ENCODE measurements around the gene DGLUCY.

The DGLUCY gene

DNA sequence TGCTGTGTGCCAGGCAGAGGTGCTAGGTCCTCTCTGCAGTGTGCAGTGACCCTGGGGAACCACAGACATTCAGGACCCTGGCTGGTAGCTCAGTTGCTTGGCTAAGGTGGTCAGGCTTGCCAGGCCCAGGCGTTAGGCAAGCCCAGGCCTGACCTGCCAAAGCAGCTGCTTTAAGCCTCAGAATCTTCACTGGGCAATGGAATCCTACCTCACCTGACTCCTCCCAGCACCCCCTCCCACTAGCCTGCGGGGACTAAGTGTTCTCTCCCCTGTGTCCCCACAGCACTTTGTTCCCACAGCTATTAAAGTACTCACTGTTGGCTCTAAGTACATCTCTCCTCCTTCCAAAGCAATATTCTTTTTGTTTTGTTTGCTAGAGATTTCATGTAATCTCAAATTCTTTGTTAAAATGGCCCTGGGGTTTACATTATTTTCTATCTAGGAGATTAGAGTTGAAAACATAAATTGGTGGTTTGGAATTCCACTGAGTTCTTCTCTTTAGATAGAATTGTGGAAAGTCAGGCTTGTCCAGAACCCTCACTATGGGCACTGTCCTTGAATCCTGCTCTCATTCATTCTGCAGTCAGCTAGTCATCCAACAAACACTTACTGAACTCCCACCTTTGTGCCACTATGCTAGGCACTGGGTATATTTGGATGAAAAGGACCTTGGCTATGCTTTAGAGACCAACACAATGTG, 44.4 kb downstream of the DGLUCY start:
- H3K9ac ChIP-seq (ENCODE audit: low read depth, low read length), result no peak overlapping the region
- no peaks in the 10 kb centered on the region for H3K4me1 ChIP-seq (ENCODE audit: insufficient read depth, low read length)
- H3K36me3 ChIP-seq (ENCODE audit: insufficient read depth, low read length), result peaks cover 8% of the 10 kb centered on the region
- H3K9me3 ChIP-seq (ENCODE audit: control insufficient read depth, insufficient read depth, low read length), result no peaks in the 10 kb centered on the region

DNA sequence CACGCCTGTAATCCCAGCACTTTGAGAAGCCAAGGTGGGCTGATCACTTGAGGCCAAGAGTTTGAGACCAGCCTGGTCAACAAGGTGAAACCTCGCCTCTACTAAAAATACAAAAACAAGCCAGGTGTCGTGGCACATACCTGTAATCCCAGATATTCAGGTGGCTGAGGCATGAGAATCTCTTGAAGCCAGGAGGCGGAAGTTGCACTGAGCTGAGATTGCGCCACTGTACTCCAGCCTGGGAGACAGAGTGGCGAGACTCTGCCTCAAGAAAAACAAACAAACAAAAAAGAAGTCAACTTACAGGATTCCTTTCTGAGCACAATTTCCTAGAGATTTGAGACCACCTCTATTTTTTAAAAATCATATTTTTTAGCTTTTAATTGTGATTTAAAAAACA, 45.3 kb downstream of the DGLUCY start:
- Histone ChIP-seq H3K4me1 (ENCODE audit: insufficient read depth, low read length) (no peaks in the 10 kb centered on the region), H3K36me3 (ENCODE audit: insufficient read depth, low read length) (peaks cover 8% of the 10 kb centered on the region), H3K9ac (ENCODE audit: low read depth, low read length) (no peak overlapping the region), H3K9me3 (ENCODE audit: control insufficient read depth, insufficient read depth, low read length) (no peaks in the 10 kb centered on the region)

- H3K9ac ChIP-seq (ENCODE audit: low read depth, low read length), result no peak overlapping the region
- H3K36me3 ChIP-seq (ENCODE audit: insufficient read depth, low read length), result peaks cover 8% of the 10 kb centered on the region
- no peaks in the 10 kb centered on the region for H3K4me1 ChIP-seq (ENCODE audit: insufficient read depth, low read length)
- no peaks in the 10 kb centered on the region for H3K9me3 ChIP-seq (ENCODE audit: control insufficient read depth, insufficient read depth, low read length)
Measured at GRCh38 chr14:91159906-91160305, 46.0 kb downstream of the DGLUCY start.

GRCh38 chr14:91163316-91163715, 49.4 kb downstream of the DGLUCY start:
- no peaks in the 10 kb centered on the region for H3K9me3 ChIP-seq (ENCODE audit: control insufficient read depth, insufficient read depth, low read length)
- no peak overlapping the region for H3K9ac ChIP-seq (ENCODE audit: low read depth, low read length)
- peaks cover 15% of the 10 kb centered on the region for H3K36me3 ChIP-seq (ENCODE audit: insufficient read depth, low read length)
- no peaks in the 10 kb centered on the region for H3K4me1 ChIP-seq (ENCODE audit: insufficient read depth, low read length)

DNA sequence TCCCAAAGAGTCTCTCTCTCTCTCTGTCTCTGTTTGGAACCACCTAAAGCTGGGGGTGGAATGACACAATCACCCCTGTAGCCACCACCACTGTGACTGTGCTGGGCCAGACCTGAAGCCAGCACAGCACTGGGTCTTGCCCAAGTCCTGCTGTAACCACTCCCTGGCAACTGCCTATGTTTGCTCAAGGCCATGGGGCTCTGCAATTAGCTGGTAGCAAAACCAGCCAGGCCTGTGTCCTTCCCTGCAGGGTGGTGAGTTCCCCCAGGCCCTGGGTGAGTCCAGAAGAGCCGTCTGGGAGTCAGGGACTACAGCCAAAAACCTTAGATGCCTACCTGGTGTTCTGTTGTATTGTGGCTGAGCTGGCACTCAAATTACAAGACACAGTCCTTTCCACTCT, 50.8 kb downstream of the DGLUCY start:
- no peak overlapping the region for H3K9ac ChIP-seq (ENCODE audit: low read depth, low read length)
- no peaks in the 10 kb centered on the region for H3K4me1 ChIP-seq (ENCODE audit: insufficient read depth, low read length)
- H3K36me3 ChIP-seq (ENCODE audit: insufficient read depth, low read length), result peaks cover 13% of the 10 kb centered on the region
- no peaks in the 10 kb centered on the region for H3K9me3 ChIP-seq (ENCODE audit: control insufficient read depth, insufficient read depth, low read length)

GRCh38 chr14:91167380-91167770, 53.5 kb downstream of the DGLUCY start:
- H3K36me3 ChIP-seq (ENCODE audit: insufficient read depth, low read length), result peaks cover 7% of the 10 kb centered on the region; the same call in 1 of the 2 replicates
- H3K9ac ChIP-seq (ENCODE audit: low read depth, low read length), result no peak overlapping the region
- no peaks in the 10 kb centered on the region for H3K4me1 ChIP-seq (ENCODE audit: insufficient read depth, low read length)
- no peaks in the 10 kb centered on the region for H3K9me3 ChIP-seq (ENCODE audit: control insufficient read depth, insufficient read depth, low read length)

DNA sequence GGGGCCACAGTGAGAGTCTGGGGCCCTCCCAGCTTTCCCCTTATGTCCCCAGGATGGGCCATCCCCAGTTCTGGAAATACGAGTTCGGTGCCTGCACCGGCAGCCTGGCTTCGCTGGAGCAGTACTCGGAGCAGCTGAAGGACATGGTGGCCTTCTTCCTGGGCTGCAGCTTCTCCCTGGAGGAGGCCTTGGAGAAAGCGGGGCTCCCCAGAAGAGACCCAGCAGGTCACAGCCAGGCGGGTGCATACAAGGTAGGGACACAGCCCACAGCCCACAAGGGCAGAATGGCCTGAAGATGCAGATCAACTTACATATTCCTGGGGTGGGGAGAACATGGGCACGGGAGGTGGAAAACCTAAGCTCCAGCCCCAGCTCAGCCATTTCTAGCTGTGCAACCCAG, 56.1 kb downstream of the DGLUCY start:
- no peaks in the 10 kb centered on the region for H3K4me1 ChIP-seq (ENCODE audit: insufficient read depth, low read length)
- H3K36me3 ChIP-seq (ENCODE audit: insufficient read depth, low read length), result peaks cover 9% of the 10 kb centered on the region; the same call in 1 of the 2 replicates
- H3K9ac ChIP-seq (ENCODE audit: low read depth, low read length), result no peak overlapping the region
- no peaks in the 10 kb centered on the region for H3K9me3 ChIP-seq (ENCODE audit: control insufficient read depth, insufficient read depth, low read length)

GRCh38 chr14:91170504-91171121, 56.7 kb downstream of the DGLUCY start:
- no peaks in the 10 kb centered on the region for H3K4me1 ChIP-seq (ENCODE audit: insufficient read depth, low read length)
- H3K36me3 ChIP-seq (ENCODE audit: insufficient read depth, low read length), result 0 out of 2 replicates have a peak, but pooled peaks cover 7% of the 10 kb centered on the region
- no peaks in the 10 kb centered on the region for H3K9me3 ChIP-seq (ENCODE audit: control insufficient read depth, insufficient read depth, low read length)
- H3K9ac ChIP-seq (ENCODE audit: low read depth, low read length), result no peak overlapping the region

- no peaks in the 10 kb centered on the region for H3K9me3 ChIP-seq (ENCODE audit: control insufficient read depth, insufficient read depth, low read length)
- 0 out of 2 replicates have a peak, but pooled peaks cover 6% of the 10 kb centered on the region for H3K36me3 ChIP-seq (ENCODE audit: insufficient read depth, low read length)
- no peaks in the 10 kb centered on the region for H3K4me1 ChIP-seq (ENCODE audit: insufficient read depth, low read length)
- no peak overlapping the region for H3K9ac ChIP-seq (ENCODE audit: low read depth, low read length)
Measured at GRCh38 chr14:91171291-91171690, 57.4 kb downstream of the DGLUCY start.

DNA sequence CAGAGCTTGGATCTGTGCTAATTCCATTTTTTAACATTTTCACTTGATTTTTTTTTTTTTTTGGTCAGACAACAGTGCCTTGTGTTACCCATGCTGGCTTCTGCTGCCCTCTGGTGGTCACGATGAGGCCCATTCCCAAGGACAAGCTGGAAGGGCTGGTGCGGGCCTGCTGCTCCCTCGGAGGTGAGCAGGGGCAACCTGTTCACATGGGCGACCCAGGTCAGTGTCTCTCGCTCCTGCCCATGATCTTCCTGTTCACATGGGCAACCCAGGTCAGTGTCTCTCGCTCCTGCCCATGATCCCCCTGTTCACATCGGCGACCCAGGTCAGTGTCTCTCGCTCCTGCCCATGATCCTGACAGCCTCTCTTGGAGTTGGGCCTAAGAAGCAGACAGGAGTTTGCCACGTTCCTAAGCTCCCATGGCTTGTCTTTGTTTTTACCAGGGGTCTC, 59.4 kb downstream of the DGLUCY start:
- Histone ChIP-seq H3K9ac (ENCODE audit: low read depth, low read length) (no peak overlapping the region), H3K4me1 (ENCODE audit: insufficient read depth, low read length) (no peaks in the 10 kb centered on the region), H3K9me3 (ENCODE audit: control insufficient read depth, insufficient read depth, low read length) (no peaks in the 10 kb centered on the region), H3K36me3 (ENCODE audit: insufficient read depth, low read length) (peaks cover 6% of the 10 kb centered on the region; the same call in 1 of the 2 replicates)

DNA sequence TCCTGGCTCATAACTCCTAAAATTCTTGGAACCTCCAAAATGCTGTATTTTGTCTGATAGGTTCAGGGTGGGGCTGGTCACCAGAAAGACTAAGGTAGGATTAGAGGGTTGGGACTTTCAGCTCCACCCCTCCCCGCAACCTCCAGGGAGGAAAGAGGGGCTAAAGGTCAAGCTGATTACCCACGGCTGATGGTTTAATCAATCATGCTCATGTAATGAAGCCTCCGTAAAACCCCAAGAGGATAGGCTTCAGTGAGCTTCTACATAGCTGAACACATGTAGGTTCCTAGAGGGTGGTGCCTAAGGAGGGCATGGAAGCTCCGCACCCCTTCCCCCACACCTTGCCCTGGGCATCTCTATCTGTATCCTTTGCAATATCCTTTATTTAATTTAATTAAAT, 60.0 kb downstream of the DGLUCY start:
- Histone ChIP-seq H3K9me3 (ENCODE audit: control insufficient read depth, insufficient read depth, low read length) (no peaks in the 10 kb centered on the region), H3K36me3 (ENCODE audit: insufficient read depth, low read length) (peaks cover 6% of the 10 kb centered on the region; the same call in 1 of the 2 replicates), H3K4me1 (ENCODE audit: insufficient read depth, low read length) (no peaks in the 10 kb centered on the region), H3K9ac (ENCODE audit: low read depth, low read length) (no peak overlapping the region)

GRCh38 chr14:91175291-91176201, 61.7 kb downstream of the DGLUCY start:
- Histone ChIP-seq H3K4me1 (ENCODE audit: insufficient read depth, low read length) (no peaks in the 10 kb centered on the region), H3K9me3 (ENCODE audit: control insufficient read depth, insufficient read depth, low read length) (no peaks in the 10 kb centered on the region), H3K9ac (ENCODE audit: low read depth, low read length) (no peak overlapping the region), H3K36me3 (ENCODE audit: insufficient read depth, low read length) (peaks cover 6% of the 10 kb centered on the region; the same call in 1 of the 2 replicates)

DNA sequence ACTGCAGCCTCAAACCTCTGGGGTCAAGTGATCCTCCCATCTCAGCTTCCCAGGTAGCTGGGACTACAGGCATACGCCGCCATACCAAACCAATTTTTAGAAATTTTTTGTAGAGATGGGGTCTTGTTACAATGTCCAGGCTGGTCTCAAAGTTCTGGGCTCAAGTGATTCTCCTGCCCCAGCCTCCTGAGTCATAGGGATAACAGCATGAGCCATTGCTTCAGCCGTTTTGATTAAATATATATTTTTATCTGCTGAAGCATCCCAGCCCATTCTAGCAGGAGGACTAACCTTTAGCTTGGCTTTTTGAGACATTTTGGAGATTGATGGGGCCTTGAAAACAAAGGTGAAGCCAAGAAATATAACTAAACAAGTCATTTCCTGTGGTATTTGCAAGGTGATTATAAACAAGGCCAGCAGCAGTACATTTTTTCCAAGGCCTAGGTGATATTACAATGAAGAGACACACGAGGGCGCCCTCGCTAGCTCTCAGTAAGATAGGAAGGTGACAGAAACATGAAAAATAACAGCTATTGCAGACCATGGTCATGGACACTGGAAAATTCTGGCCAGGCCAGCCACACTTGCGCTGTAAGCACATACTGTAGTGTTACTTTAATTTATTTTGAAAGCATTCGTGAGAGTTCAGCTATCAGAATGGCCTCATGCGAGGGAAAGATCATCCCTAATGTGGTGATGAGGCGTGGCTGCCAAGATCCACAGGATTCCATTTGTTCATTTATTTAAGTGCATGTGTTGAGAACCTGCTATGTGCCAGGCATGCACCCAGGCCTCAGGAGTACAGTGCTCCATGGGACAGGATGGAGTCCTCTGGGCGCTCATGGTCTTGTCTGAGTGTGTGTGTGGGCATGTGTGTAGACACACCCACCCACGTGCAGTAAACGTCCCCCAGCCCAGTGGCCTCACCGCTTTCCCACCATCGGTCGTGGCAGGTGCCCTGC, 63.5 kb downstream of the DGLUCY start:
- Histone ChIP-seq H3K4me1 (ENCODE audit: insufficient read depth, low read length) (no peaks in the 10 kb centered on the region), H3K9ac (ENCODE audit: low read depth, low read length) (no peak overlapping the region), H3K9me3 (ENCODE audit: control insufficient read depth, insufficient read depth, low read length) (no peaks in the 10 kb centered on the region), H3K36me3 (ENCODE audit: insufficient read depth, low read length) (peaks cover 6% of the 10 kb centered on the region; the same call in 1 of the 2 replicates)

Data from ES-I3 (cell line).